ENCODE results near the gene KBTBD8.
A peak's percentile ranks its signal among the peaks of the same experiment; 100 is the strongest.

The KBTBD8 gene

GRCh38 chr3:66998113-66998903 lies at the start of gene KBTBD8:
TSS of gene KBTBD8 (plus strand) at chr3:66998307. CDS start at chr3:66998356, 49 bp downstream.
- peak; percentile 92 for DNase-seq (ENCODE audit: low read depth)

DNA sequence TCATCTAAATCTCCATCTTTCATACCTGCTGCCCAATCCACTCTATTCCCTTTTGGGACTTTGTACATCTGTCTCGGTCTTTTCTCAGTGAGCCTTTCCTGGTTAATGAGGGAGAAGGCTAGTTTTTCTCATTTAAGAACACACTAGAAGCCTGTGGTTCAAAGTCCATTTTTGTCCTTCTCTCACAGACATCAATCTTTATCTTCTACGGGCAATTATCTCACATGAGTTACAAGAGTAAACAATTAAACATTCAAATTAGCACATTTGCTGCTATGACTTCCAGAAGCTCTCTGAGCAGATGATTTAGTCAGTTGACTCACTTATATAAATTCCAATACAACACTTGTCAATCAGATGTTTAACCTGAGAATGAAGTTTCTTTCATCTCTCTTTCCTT lies 49.3 kb upstream of the KBTBD8 start:
- no peak for DNase-seq (ENCODE audit: low read depth)

DNA sequence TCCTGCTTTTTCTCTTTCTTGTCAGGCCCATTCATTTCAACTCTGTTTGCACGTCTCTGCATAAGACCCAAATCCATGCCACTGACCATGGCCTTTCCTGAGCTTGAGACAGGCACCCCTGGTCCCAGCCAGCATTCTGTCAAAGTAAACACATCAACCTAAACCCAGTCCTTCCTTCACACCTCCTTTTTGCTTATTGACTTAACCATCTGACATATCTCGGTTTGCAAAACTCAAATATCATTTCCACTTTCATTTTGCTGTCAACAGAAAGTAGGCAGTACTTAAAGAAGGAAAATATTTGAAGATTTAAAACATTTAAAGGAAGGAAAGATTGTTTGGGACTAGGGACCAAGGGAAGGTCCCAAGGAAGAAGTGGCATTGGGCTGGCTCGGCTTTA lies 48.2 kb upstream of the KBTBD8 start:
- no peak for DNase-seq (ENCODE audit: low read depth)

DNA sequence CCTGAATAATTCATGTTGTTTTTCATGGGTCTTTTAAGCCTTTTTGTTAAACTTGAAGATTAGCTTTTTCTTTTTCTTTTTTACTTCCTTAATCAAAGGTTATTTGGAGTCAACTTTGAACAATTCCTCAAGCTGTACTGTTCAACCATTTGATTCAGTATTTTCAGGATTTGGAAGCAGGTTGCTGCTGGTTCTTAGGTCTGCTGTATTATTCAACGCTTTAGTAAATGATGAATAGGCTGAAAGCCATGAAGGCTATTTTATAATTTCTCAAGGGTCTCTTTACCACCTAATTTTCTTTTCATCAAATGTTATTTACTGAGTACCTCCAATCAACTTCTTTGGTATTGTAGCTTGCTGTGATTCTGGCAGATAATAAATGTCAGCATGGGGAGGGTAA lies 45.8 kb upstream of the KBTBD8 start:
- DNase-seq (ENCODE audit: low read depth): no peak

GRCh38 chr3:66953934-66954445 lies 44.1 kb upstream of the KBTBD8 start:
- DNase-seq (ENCODE audit: low read depth): no peak

DNA sequence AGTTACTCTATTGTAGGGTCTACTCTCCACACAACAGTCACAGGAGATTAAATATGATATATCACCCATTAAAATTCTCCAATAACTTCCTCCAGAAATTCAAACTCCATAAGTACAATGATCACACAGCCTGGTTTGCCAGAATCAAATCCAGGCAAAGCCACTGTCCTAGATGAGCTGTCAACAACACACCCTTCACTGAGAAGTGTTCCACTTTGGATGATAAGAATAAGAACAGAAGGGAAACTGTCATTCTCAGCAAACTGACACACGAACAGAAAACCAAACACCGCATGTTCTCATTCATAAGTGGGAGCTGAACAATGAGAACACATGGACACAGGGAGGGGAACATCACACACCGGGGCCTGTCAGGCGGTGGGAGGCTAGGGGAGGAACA lies 41.4 kb upstream of the KBTBD8 start:
- DNase-seq (ENCODE audit: low read depth): no peak

DNA sequence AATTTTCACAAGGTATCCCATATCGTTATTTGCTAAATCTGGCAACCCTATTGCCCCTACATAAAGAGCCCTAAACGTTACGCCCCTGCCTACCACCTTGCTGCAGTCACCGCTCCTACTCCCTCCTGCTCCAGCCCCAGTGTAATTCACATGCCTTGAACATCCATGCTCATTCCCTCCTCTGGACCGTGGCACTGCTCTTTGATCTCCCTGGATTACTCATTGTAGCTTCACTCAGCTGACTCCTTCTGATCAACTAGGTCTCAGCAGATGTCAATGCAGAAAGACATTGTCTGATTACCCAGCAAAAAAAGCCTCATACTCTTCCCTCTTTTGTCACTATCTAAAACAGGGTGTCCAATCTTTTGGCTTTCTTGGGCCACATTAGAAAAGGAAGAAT lies 40.7 kb upstream of the KBTBD8 start:
- DNase-seq (ENCODE audit: low read depth): no peak

- DNase-seq (ENCODE audit: low read depth): no peak
Observed at GRCh38 chr3:66958067-66958466, 40.0 kb upstream of the KBTBD8 start.

DNA sequence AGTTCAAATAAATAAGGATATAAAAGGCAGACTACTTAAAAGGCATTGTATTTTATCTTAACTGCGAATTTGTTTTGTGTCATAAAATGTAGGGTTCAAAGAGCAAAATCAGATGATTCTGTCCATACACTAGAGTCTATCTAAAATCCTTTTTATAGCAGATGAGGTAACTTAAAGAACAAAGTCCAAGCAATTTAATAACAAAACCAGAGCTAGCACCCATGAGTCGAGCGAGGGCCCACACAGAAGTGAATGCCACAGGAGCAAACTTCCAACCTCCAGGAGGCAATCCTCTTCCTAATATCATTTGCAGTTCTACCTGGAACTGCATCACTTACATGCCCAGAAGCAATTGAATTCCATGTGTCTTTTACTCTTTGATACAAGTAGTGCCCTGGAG lies 35.4 kb upstream of the KBTBD8 start:
- DNase-seq (ENCODE audit: low read depth): no peak

DNA sequence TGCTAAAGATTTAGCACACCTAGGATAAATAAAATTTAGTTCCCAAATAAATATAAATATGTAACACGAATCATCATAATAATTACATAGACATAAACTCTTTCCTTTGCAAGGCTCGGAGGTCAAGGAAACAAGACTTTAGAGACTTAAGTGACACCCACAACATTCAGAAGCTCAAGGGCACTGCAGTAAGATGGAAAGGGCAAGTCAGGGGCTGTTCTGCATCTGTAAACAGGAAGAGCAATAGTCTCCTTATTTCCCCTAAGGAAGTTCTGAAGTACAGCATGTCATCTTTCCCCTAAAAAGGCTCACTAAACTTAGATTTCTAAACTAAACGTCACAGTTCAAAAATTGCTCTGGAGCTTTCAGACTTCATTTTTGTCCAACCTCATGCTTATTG lies 26.9 kb upstream of the KBTBD8 start:
- DNase-seq (ENCODE audit: low read depth): no peak

- peak; percentile 36 for DNase-seq (ENCODE audit: low read depth)
Observed at GRCh38 chr3:66971891-66972551, 26.1 kb upstream of the KBTBD8 start.

GRCh38 chr3:66980791-66981190 lies 17.3 kb upstream of the KBTBD8 start:
- no peak for DNase-seq (ENCODE audit: low read depth)

GRCh38 chr3:66983101-66983500 lies 15.0 kb upstream of the KBTBD8 start:
- no peak for DNase-seq (ENCODE audit: low read depth)

DNA sequence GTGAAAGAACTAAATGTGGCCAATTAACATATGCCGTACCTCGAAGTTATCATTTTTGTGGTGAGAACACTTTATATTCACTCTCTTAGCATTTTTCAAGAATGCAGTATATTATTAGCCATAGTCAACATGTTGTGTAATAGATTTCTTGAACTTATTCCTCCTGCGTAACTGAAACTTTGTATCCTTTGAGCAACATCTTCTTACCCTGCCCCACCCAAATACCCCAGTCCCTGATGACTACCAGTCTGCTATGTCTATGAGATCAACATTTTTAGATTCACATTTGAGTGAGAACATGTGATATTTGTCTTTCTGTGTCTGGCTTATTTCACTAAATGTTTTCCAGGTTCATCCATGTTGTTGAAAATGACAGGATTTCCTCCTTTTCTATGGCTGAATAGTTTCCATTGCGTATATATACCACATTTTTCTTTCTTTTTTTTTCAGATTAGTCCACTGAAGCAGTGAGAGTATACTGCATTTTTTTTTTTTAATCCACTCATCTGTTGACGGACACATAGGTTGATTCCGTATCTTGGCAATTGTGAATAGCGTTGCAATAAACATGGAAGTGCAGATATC lies 12.7 kb upstream of the KBTBD8 start:
- no peak for DNase-seq (ENCODE audit: low read depth)

GRCh38 chr3:66986406-66986805 lies 11.7 kb upstream of the KBTBD8 start:
- DNase-seq (ENCODE audit: low read depth): no peak

DNA sequence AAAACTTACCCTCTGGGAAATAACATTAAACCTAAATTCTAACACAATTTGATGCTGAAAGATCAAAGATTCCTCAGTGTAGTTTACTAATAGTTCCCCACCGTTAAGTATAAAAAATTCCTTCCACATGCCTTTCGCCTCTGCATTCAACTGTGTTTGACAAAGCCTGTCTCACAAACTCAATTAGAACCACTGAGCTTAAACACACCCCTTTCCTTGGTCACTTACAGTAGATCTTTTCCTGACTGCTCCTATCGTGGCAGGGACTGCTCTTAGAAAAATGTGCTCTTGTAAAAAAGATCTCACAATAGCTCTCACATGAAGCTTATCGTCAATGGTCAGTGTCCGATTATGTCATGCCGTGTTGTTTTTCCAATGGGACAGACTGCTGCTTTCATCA lies 8.9 kb upstream of the KBTBD8 start:
- DNase-seq (ENCODE audit: low read depth): no peak

- no peak for DNase-seq (ENCODE audit: low read depth)
Observed at GRCh38 chr3:66989860-66990696, 8.0 kb upstream of the KBTBD8 start.

- DNase-seq (ENCODE audit: low read depth): no peak
Observed at GRCh38 chr3:66991459-66991858, 6.6 kb upstream of the KBTBD8 start.

DNA sequence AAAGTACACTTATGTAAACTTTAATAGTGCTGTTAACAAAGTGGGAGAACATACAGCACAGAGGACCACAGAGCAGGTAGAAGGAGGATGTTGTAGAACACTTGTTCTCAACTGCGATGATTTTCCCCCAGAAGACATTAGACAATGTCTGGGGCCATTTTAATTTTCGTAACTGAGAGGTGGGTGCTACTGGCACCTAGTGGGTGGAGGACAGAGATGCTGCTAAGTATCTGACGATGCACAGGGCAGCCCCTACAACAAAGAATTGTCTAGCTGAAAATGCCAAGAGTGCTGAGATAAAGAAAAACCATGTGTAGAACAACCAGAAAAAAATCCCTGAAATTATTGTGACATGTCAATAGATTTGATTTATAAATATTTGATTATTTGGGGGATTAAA lies 5.0 kb upstream of the KBTBD8 start:
- DNase-seq (ENCODE audit: low read depth): no peak

DNA sequence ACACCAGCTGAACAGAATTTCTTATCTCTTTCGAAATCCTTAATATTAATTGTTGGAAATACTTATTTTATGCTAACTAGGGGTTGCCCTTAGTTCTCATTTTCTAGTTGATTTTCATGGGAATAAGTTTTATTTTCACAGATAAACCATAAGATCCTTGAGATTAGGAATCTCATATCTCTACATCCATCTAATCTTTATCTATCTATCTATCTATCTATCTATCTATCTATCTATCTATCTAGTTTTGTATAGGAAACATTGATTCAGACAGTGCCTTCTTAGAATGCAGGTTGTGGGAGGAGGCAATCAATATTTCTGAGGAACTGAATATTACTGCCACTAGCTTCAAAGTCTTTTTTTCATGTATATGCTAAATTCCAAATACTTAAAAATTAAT lies 3.5 kb upstream of the KBTBD8 start:
- DNase-seq (ENCODE audit: low read depth): no peak

DNA sequence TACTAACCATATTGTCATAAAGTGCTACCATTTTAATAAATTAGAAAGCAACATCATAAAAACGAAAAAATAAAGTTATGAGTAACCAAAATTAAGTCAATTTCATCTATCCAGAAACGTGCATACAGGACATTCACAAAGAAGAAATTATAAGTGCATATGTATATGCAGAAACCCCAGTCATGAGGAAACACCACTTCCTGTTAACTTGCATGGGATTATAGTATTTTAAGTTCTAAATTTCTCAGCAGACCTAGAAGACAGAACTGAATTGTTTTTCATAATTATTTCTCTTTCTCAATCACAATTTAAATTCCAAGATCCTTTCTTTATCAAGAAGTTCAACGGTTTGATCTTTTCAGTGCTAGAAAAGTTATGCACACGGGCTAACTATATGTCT lies 1.4 kb upstream of the KBTBD8 start:
- DNase-seq (ENCODE audit: low read depth): no peak

DNA sequence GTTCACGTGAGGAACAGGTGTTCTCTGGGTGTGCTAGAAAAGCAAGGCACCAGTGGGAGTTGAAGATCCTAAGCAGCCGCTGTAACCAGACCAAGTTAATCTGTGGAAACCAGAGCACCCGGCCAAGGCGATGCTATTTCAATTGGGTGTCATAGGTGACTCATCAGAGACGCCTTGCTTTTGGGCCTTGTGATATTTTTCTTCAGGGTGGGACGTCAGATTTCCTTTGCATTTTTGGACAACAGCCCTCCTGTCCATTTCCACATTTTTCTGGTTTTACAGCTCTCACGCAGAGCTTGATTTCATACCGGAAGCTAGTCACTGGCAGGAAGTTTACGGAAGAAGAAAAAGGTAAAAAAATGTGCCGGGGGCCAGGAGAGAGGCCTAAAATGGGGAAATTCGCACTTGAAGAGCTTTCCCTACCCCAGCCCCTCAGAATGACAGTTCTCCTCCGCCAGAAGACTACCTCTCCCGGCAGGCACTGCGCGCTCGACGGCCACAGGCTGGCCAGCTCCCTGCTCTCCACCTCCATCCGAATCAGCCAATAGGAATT lies 471 bp upstream of the KBTBD8 start:
- no peak for DNase-seq (ENCODE audit: low read depth)
